ENCODE measurements around the gene PTPRZ1.

PTPRZ1 gene

DNA sequence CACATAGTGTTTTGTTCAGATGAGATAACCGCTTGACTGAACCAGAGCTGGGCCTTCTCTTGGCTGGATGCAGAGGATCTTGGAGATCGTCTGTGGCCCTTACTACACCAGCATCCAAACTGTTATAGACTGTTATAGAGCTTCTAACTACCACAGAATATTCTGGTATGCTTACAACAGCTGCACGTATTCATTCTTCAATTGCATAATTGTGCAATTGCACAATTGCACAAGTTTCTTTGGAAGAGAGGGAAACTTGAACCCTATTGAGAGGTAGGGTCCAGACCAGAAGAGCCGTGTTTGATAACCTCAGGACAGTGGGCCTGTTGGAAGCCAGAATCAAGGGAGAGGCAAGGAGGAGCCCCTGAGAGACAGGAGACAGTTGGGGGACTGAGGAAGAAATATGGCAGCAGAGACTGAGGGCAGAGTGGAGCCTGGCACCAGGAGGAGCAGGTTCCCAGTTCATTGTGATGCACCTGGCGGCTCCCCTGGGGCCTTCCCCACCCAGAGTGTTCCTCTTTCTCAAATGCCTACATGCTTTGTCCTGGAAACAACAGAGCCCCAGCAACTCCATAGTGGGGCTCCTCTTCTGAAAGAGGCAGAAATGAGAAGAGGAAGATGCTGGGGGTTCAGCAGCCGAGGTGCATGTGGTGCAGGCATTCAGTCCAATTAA lies 64.1 kb downstream of the PTPRZ1 start:
- Histone ChIP-seq H3K9ac (ENCODE audit: low read length) (no peak overlapping the region), H3K27me3 (ENCODE audit: control insufficient read depth, insufficient read depth, low read length) (no peaks in the 10 kb centered on the region), H3K36me3 (ENCODE audit: control insufficient read depth, insufficient read depth, low read length) (no peaks in the 10 kb centered on the region), H3K4me3 (ENCODE audit: low read length) (no peak overlapping the region), H3K9me3 (ENCODE audit: control insufficient read depth, low read length) (no peaks in the 10 kb centered on the region), H3K4me1 (ENCODE audit: control insufficient read depth, insufficient read depth, low read length) (no peaks in the 10 kb centered on the region)

DNA sequence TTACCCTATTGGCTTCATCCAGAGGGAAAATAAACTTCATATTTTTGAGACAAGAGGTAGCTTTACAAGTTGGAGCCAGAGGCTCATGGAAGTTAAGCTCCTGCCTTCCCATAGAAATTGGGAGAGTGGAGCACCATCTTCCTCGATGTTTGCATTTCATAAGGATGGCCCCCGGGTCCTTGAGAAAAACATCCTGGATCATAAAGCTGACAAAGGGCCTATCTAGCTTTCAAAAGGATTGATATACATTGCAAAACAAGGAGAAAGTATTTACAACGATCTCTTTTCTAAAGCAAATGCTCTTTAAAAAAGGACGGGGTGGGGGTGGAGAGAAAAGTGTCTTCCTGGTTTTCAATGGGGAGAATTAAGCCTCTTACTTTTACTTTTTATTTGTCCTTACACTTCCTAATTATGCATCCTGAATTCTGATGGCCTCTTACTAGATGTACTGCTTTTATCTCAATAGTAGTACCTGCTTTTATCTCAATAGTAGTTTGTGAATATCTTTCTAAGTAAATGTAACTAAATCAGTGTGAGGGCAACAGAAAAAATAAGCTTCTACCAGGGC lies 65.6 kb downstream of the PTPRZ1 start:
- Histone ChIP-seq H3K27me3 (ENCODE audit: control insufficient read depth, insufficient read depth, low read length) (no peaks in the 10 kb centered on the region), H3K4me1 (ENCODE audit: control insufficient read depth, insufficient read depth, low read length) (no peaks in the 10 kb centered on the region), H3K36me3 (ENCODE audit: control insufficient read depth, insufficient read depth, low read length) (no peaks in the 10 kb centered on the region), H3K9ac (ENCODE audit: low read length) (no peak overlapping the region), H3K9me3 (ENCODE audit: control insufficient read depth, low read length) (no peaks in the 10 kb centered on the region), H3K4me3 (ENCODE audit: low read length) (no peak overlapping the region)

GRCh38 chr7:121940918-121941317 lies 68.0 kb downstream of the PTPRZ1 start:
- no peaks in the 10 kb centered on the region for H3K9me3 ChIP-seq (ENCODE audit: control insufficient read depth, low read length)
- no peak overlapping the region for H3K4me3 ChIP-seq (ENCODE audit: low read length)
- H3K36me3 ChIP-seq (ENCODE audit: control insufficient read depth, insufficient read depth, low read length): no peaks in the 10 kb centered on the region
- no peaks in the 10 kb centered on the region for H3K27me3 ChIP-seq (ENCODE audit: control insufficient read depth, insufficient read depth, low read length)
- no peaks in the 10 kb centered on the region for H3K4me1 ChIP-seq (ENCODE audit: control insufficient read depth, insufficient read depth, low read length)
- no peak overlapping the region for H3K9ac ChIP-seq (ENCODE audit: low read length)

- no peak overlapping the region for H3K9ac ChIP-seq (ENCODE audit: low read length)
- no peaks in the 10 kb centered on the region for H3K4me1 ChIP-seq (ENCODE audit: control insufficient read depth, insufficient read depth, low read length)
- H3K4me3 ChIP-seq (ENCODE audit: low read length): no peak overlapping the region
- no peaks in the 10 kb centered on the region for H3K9me3 ChIP-seq (ENCODE audit: control insufficient read depth, low read length)
- no peaks in the 10 kb centered on the region for H3K27me3 ChIP-seq (ENCODE audit: control insufficient read depth, insufficient read depth, low read length)
- no peaks in the 10 kb centered on the region for H3K36me3 ChIP-seq (ENCODE audit: control insufficient read depth, insufficient read depth, low read length)
Measured at GRCh38 chr7:121941830-121942229, 68.9 kb downstream of the PTPRZ1 start.

- Histone ChIP-seq H3K4me1 (ENCODE audit: control insufficient read depth, insufficient read depth, low read length) (no peaks in the 10 kb centered on the region), H3K27me3 (ENCODE audit: control insufficient read depth, insufficient read depth, low read length) (no peaks in the 10 kb centered on the region), H3K36me3 (ENCODE audit: control insufficient read depth, insufficient read depth, low read length) (no peaks in the 10 kb centered on the region), H3K9ac (ENCODE audit: low read length) (no peak overlapping the region), H3K9me3 (ENCODE audit: control insufficient read depth, low read length) (no peaks in the 10 kb centered on the region), H3K4me3 (ENCODE audit: low read length) (no peak overlapping the region)
Measured at GRCh38 chr7:121945066-121945465, 72.1 kb downstream of the PTPRZ1 start.

DNA sequence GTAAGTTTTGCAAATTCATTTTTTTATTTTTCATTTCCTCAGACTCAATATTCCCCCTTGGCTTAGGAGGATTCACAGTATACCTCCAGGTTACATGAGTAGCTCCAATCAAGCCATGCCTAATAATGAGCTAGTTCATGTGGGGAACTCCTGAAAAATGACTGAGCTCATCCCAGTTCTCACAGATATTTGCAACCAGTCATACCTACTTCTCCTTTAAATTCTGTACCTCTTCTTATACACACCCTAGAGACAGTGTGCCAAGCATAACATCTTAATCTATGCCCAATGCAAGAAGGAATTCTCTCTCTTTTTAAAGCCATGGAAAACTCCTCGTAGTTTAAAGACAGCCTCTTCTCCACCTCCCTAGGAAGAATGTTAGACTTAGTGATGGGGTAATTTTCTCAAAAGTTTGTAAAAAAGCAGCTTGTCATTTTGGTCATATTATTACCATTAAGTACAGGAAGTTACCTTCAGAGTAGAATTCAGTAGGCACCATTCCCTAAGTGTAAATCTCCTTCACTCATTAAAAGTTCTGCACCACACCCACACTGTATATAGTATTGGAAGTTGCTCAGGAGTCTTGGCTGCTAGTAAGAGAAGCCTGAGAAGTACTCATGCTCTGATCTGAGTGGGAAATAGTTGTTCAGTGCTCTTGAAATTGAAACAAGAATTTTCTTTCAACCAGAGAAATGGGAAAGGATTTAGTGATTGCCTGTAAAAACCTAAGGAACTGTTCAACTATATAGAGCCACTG lies 72.7 kb downstream of the PTPRZ1 start:
- Histone ChIP-seq H3K9ac (ENCODE audit: low read length) (no peak overlapping the region), H3K9me3 (ENCODE audit: control insufficient read depth, low read length) (no peaks in the 10 kb centered on the region), H3K4me1 (ENCODE audit: control insufficient read depth, insufficient read depth, low read length) (no peaks in the 10 kb centered on the region), H3K36me3 (ENCODE audit: control insufficient read depth, insufficient read depth, low read length) (no peaks in the 10 kb centered on the region), H3K27me3 (ENCODE audit: control insufficient read depth, insufficient read depth, low read length) (no peaks in the 10 kb centered on the region), H3K4me3 (ENCODE audit: low read length) (no peak overlapping the region)

DNA sequence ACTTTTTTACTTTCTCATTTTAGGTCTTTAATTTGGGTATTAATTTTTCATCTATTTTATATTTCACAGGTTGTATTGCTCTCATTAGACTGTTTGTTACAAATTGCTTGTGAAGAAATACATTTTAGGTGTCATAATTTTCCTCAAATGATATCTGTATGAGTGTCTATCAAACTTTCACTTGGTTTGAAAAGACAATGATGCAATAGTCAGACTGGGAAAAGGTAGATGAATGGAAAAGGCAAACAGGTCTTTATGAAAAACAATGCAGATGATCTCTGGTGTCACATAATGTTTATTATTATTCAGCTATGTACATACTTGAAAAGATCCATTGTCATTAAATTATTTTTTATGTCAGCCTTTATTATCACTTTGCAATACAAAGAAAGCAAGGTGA lies 80.2 kb downstream of the PTPRZ1 start:
- Histone ChIP-seq H3K4me3 (ENCODE audit: low read length) (no peak overlapping the region), H3K9me3 (ENCODE audit: control insufficient read depth, low read length) (no peaks in the 10 kb centered on the region), H3K27me3 (ENCODE audit: control insufficient read depth, insufficient read depth, low read length) (no peaks in the 10 kb centered on the region), H3K36me3 (ENCODE audit: control insufficient read depth, insufficient read depth, low read length) (no peaks in the 10 kb centered on the region), H3K4me1 (ENCODE audit: control insufficient read depth, insufficient read depth, low read length) (no peaks in the 10 kb centered on the region), H3K9ac (ENCODE audit: low read length) (no peak overlapping the region)

DNA sequence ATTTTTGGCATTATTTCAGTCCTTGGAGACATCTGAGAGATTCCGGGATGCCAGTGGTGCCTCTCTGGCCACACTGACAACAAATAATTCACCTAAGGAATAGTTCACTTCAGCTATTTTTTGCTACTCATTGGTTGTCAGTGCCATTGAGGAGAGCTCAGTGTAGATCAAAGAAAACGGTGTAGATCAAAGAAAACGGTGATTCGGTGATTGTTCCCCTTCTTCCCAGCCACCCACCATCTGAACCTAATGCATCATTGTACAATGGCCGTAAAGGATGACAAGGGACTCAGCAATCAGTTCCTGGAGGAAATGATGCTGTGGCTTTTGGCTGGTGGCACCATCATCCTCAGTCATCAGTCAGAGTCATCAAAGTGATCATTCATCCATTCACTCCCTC lies 80.6 kb downstream of the PTPRZ1 start:
- Histone ChIP-seq H3K4me1 (ENCODE audit: control insufficient read depth, insufficient read depth, low read length) (no peaks in the 10 kb centered on the region), H3K4me3 (ENCODE audit: low read length) (no peak overlapping the region), H3K9ac (ENCODE audit: low read length) (no peak overlapping the region), H3K27me3 (ENCODE audit: control insufficient read depth, insufficient read depth, low read length) (no peaks in the 10 kb centered on the region), H3K36me3 (ENCODE audit: control insufficient read depth, insufficient read depth, low read length) (no peaks in the 10 kb centered on the region), H3K9me3 (ENCODE audit: control insufficient read depth, low read length) (no peaks in the 10 kb centered on the region)

DNA sequence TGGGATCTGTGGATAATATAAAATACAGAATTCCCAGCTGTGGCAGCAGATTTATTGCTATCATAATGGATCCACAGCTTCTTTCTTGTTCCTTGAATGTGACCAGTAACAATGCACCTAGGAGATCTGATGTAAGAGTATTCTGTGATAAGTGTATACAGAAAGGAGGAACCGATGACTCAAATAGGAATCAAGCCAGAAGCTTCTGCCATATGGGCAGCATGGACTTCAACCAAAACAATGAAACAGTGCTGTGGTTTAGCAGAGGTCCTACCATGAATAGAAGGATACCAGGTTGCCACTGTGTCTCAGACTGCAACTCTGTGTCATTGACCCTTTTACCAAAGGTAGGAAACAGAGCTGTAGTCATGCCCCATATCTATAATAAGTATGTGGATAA lies 81.8 kb downstream of the PTPRZ1 start:
- H3K4me3 ChIP-seq (ENCODE audit: low read length): no peak overlapping the region
- no peaks in the 10 kb centered on the region for H3K9me3 ChIP-seq (ENCODE audit: control insufficient read depth, low read length)
- no peaks in the 10 kb centered on the region for H3K36me3 ChIP-seq (ENCODE audit: control insufficient read depth, insufficient read depth, low read length)
- H3K27me3 ChIP-seq (ENCODE audit: control insufficient read depth, insufficient read depth, low read length): no peaks in the 10 kb centered on the region
- no peaks in the 10 kb centered on the region for H3K4me1 ChIP-seq (ENCODE audit: control insufficient read depth, insufficient read depth, low read length)
- no peak overlapping the region for H3K9ac ChIP-seq (ENCODE audit: low read length)

- no peaks in the 10 kb centered on the region for H3K4me1 ChIP-seq (ENCODE audit: control insufficient read depth, insufficient read depth, low read length)
- no peaks in the 10 kb centered on the region for H3K9me3 ChIP-seq (ENCODE audit: control insufficient read depth, low read length)
- H3K4me3 ChIP-seq (ENCODE audit: low read length): no peak overlapping the region
- no peaks in the 10 kb centered on the region for H3K27me3 ChIP-seq (ENCODE audit: control insufficient read depth, insufficient read depth, low read length)
- no peaks in the 10 kb centered on the region for H3K36me3 ChIP-seq (ENCODE audit: control insufficient read depth, insufficient read depth, low read length)
- H3K9ac ChIP-seq (ENCODE audit: low read length): no peak overlapping the region
Measured at GRCh38 chr7:121957626-121958025, 84.7 kb downstream of the PTPRZ1 start.

- H3K27me3 ChIP-seq (ENCODE audit: control insufficient read depth, insufficient read depth, low read length): no peaks in the 10 kb centered on the region
Measured at GRCh38 chr7:121960678-121961077, 87.7 kb downstream of the PTPRZ1 start.

DNA sequence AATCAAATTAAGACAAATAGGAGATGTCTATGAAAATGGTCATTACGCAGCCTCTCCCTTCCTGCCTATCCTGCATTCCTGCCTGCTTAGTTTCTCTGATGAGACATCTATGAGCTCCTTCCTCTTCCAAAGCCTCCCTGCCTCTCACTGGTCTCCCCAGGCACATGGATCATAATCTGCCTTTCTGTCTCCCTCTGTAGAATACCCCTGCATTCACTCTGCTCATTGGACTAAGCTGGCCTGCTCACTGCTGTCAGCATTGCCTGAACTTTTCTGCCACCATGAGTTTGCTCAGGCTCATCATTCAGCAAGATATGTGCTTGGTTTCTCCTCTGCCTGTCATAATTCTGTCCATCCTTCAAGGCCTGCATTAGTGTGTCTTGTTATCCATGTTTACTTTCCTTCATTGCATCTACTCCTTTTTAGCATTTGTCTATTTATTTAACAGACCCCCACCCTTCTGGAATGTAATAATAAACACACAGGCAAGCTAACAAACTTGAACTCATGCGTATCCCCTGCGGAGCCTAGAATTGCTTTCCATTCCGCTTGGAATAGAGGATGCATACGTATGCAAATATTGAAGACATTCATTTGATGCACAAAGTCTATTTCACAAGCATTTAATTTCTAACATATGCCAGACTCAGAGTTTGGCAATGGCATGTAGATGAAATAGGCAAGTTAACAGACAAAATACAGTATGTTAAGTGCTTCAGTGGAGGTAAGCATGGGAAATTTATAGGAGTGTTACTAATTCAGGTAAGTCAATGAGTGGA lies 88.3 kb downstream of the PTPRZ1 start:
- Histone ChIP-seq H3K4me3 (ENCODE audit: low read length) (no peak overlapping the region), H3K36me3 (ENCODE audit: control insufficient read depth, insufficient read depth, low read length) (no peaks in the 10 kb centered on the region), H3K27me3 (ENCODE audit: control insufficient read depth, insufficient read depth, low read length) (no peaks in the 10 kb centered on the region), H3K4me1 (ENCODE audit: control insufficient read depth, insufficient read depth, low read length) (no peaks in the 10 kb centered on the region), H3K9ac (ENCODE audit: low read length) (no peak overlapping the region), H3K9me3 (ENCODE audit: control insufficient read depth, low read length) (no peaks in the 10 kb centered on the region)

More at GRCh38 chr7:121960678-121961077, 87.7 kb downstream of the PTPRZ1 start:
- Histone ChIP-seq H3K36me3 (ENCODE audit: control insufficient read depth, insufficient read depth, low read length) (no peaks in the 10 kb centered on the region), H3K9me3 (ENCODE audit: control insufficient read depth, low read length) (no peaks in the 10 kb centered on the region), H3K4me3 (ENCODE audit: low read length) (no peak overlapping the region), H3K4me1 (ENCODE audit: control insufficient read depth, insufficient read depth, low read length) (no peaks in the 10 kb centered on the region), H3K9ac (ENCODE audit: low read length) (no peak overlapping the region)
